HFFc6 (cell line): Measurements from ENCODE around the gene CDK2AP2. TPM values are rescaled to one million over a fixed set of nuclear protein-coding genes. Genes with fewer than 3 reads are reported as not detected.
A peak's percentile ranks its signal among the peaks of the same experiment; 100 is the strongest.

ENCODE experiments used
- DNase-seq: peaks from one replicate; pipeline ENCODE4 v3.0.0-alpha.2; 2018
- H3K27ac Mint-ChIP-seq: 2 replicates; pipeline ENCODE4 v1.8.0; 2020; ENCODE audit warnings: mild to moderate bottlenecking, mixed read lengths
- H3K27me3 Mint-ChIP-seq: 2 replicates; pipeline ENCODE4 v1.8.0; 2021; ENCODE audit warnings: mild to moderate bottlenecking, moderate library complexity, mixed read lengths; ENCODE audit not compliant: insufficient read depth
- H3K36me3 Mint-ChIP-seq: 2 replicates; pipeline ENCODE4 v1.8.0; 2021; ENCODE audit warnings: low read depth, mixed read lengths
- H3K4me1 Mint-ChIP-seq: 2 replicates; pipeline ENCODE4 v1.8.0; 2020; ENCODE audit warnings: low read depth, mixed read lengths
- H3K4me3 Mint-ChIP-seq: 2 replicates; pipeline ENCODE4 v1.8.0; 2020; ENCODE audit warnings: mild to moderate bottlenecking, moderate library complexity, mixed read lengths
- H3K9me3 Mint-ChIP-seq: 2 replicates; pipeline ENCODE4 v1.8.0; 2020; ENCODE audit warnings: mild to moderate bottlenecking, mixed read lengths
- total RNA-seq, 6 experiments: library from RNA; stranded (reverse); fragmentation: NEBNext Ultra II Directional; extraction: Animal tissue kit (Norgen Biotek cat#: 25700); gene quantifications; 2 replicates in 1 of 6; 3 replicates in 5 of 6; pipeline ENCODE4 v1.2.3, GENCODE V29; 2021
- TF ChIP-seq, protein P1 (sequence below): fragments of 200-600 bp; sonication (generic); IDR thresholded peaks from 2 replicates; pipeline ENCODE4 v1.5.0; 2021; ENCODE audit warnings: antibody characterized with exemption, mild to moderate bottlenecking

The CDK2AP2 gene
- total RNA-seq, 6 experiments from 2014 or later = 29.3 to 36.0 (median 31.5) TPM

- Mint-ChIP-seq H3K4me3 (peak overlapping the region; percentile 64; the same call in 1 of the 2 replicates), H3K27ac (peak overlapping the region; percentile 98), H3K36me3 (no peaks in the 10 kb centered on the region; the same call in 1 of the 2 replicates), H3K9me3 (no peaks in the 10 kb centered on the region), H3K4me1 (peaks cover 36% of the 10 kb centered on the region), H3K27me3 (peaks cover 17% of the 10 kb centered on the region)
- DNase-seq = no peak
- TF ChIP-seq, protein P1, sequence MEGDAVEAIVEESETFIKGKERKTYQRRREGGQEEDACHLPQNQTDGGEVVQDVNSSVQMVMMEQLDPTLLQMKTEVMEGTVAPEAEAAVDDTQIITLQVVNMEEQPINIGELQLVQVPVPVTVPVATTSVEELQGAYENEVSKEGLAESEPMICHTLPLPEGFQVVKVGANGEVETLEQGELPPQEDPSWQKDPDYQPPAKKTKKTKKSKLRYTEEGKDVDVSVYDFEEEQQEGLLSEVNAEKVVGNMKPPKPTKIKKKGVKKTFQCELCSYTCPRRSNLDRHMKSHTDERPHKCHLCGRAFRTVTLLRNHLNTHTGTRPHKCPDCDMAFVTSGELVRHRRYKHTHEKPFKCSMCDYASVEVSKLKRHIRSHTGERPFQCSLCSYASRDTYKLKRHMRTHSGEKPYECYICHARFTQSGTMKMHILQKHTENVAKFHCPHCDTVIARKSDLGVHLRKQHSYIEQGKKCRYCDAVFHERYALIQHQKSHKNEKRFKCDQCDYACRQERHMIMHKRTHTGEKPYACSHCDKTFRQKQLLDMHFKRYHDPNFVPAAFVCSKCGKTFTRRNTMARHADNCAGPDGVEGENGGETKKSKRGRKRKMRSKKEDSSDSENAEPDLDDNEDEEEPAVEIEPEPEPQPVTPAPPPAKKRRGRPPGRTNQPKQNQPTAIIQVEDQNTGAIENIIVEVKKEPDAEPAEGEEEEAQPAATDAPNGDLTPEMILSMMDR = no peak
These were observed 2.0 kb upstream of the CDK2AP2 start for GRCh38 chr11:67510023-67510345.

- Mint-ChIP-seq H3K4me3 (peak overlapping the region; percentile 89), H3K27me3 (peaks cover 17% of the 10 kb centered on the region), H3K4me1 (peaks cover 36% of the 10 kb centered on the region), H3K36me3 (no peaks in the 10 kb centered on the region; the same call in 1 of the 2 replicates), H3K9me3 (no peaks in the 10 kb centered on the region), H3K27ac (peak overlapping the region; percentile 98)
- TF ChIP-seq, protein P1 = no peak; the same call in 1 of the 2 replicates
- DNase-seq = peak; percentile 94
These were observed 642 bp upstream of the CDK2AP2 start for GRCh38 chr11:67508486-67509121.

DNA sequence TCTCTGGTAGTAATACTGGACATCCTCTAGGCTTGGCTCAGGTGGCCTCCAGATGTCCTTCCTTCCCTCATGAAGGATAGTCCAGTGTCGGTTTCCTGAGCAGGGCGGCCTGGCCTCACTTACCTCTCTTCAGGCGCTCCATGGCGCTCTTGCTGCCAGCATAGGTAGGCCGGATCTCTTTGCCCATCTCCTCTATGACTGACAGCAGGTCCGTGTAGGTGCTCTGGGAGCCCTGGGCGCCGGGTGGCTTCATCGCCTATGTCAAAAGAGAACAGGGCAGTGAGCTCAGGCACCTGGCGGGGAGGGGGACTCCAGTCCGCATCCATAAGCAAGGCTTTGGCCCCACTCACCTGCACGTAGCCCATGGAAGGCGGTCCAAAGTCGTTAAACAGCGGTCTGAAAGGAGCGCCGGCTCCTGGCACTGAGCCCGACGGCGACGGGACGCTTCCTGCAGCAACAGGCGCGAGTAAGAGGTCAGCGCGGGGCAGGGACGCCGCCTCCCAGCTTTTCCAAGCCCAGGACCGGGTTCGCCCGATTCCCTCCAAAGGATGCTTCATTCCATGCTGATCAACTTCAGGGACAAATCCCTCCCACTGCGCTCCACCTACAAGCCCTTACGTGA lies 609 bp downstream of the CDK2AP2 start:
- DNase-seq = no peak
- H3K9me3 Mint-ChIP-seq = no peaks in the 10 kb centered on the region
- peak overlapping the region; percentile 89 for H3K4me3 Mint-ChIP-seq
- peaks cover 14% of the 10 kb centered on the region for H3K27me3 Mint-ChIP-seq
- H3K27ac Mint-ChIP-seq = peak overlapping the region; percentile 64
- H3K4me1 Mint-ChIP-seq = peaks cover 36% of the 10 kb centered on the region
- TF ChIP-seq, protein P1 = no peak
- no peaks in the 10 kb centered on the region; the same call in 1 of the 2 replicates for H3K36me3 Mint-ChIP-seq

DNA sequence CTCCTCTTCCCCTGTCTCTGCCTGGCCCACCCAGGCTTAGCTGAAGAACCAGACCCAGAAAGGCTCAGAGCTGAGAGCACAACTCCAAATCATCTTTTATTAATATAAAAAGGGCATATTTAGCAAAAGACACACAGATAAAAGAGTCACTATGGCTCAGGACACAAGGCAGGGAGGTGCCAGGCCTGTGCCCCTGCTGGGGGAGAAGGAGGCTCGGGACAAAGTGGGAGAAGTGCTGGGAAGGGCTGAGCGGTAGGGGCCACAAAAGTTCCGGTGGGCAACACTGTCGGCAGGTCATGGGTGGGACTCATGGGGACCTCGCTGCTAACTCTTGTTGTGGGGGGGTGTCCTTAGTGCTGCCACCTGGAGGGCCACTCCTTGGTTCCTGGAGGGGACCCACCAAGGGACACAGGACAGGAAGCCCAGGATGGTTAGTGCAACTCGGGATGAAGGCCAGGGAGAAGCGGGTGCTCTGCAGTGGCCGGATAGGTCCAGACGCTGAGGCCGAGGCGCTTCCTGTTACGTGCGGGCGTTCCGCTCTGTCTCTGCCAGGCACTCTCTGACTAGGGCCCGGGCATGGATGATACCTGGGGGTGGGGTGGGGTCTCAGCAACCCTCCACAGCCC lies 1.4 kb downstream of the CDK2AP2 start:
- H3K27me3 Mint-ChIP-seq = peaks cover 13% of the 10 kb centered on the region
- no peaks in the 10 kb centered on the region; the same call in 1 of the 2 replicates for H3K36me3 Mint-ChIP-seq
- TF ChIP-seq, protein P1 = peak; percentile 51
- no peaks in the 10 kb centered on the region for H3K9me3 Mint-ChIP-seq
- no peak for DNase-seq
- peak overlapping the region; percentile 89 for H3K4me3 Mint-ChIP-seq
- peaks cover 36% of the 10 kb centered on the region for H3K4me1 Mint-ChIP-seq
- peak overlapping the region; percentile 91 for H3K27ac Mint-ChIP-seq

GRCh38 chr11:67505605-67506396 lies 2.2 kb downstream of the CDK2AP2 start:
- Mint-ChIP-seq H3K4me1 (peaks cover 42% of the 10 kb centered on the region), H3K9me3 (no peaks in the 10 kb centered on the region), H3K27ac (peak overlapping the region; percentile 91), H3K27me3 (peaks cover 11% of the 10 kb centered on the region), H3K4me3 (peak overlapping the region; percentile 85), H3K36me3 (peaks cover 5% of the 10 kb centered on the region)
- TF ChIP-seq, protein P1 = peak; percentile 96
- DNase-seq = peak; percentile 85
